HG03520 (cell line): Measurements from ENCODE around the gene OR10H5.
A peak's percentile ranks its signal among the peaks of the same experiment; 100 is the strongest.
"Not testable (repeated sequence)": the region's sequence is repeated elsewhere in the genome, so short reads cannot be mapped to it uniquely, and the experiment has no call there.

Experiments
- ATAC-seq: cut with Tn5 transposase; IDR thresholded peaks from one replicate; pipeline ENCODE4 v1.9.1; 2021; ENCODE audit warnings: mild to moderate bottlenecking, moderate library complexity; ENCODE audit not compliant: unreplicated experiment

The OR10H5 gene

DNA sequence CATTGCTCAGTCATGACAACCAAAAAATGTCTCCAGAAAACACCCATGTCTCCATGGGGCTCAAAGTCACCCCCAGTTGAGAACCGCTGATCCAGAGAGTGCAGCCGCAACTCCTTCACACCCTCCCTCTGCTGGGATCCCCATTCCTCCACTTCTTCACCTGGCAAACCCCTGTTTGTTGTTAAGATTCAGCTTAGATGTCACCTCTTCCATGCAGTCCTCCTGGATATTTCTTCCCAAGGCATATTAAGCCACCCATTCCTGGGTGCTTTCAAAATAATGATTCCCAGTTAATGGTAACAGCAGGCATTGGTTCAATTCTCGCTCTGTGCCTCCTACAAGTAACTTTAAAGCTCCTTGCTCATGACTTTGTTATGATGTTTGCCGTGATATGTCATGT lies 24.0 kb downstream of the OR10H5 start:
- ATAC-seq, result no peak

DNA sequence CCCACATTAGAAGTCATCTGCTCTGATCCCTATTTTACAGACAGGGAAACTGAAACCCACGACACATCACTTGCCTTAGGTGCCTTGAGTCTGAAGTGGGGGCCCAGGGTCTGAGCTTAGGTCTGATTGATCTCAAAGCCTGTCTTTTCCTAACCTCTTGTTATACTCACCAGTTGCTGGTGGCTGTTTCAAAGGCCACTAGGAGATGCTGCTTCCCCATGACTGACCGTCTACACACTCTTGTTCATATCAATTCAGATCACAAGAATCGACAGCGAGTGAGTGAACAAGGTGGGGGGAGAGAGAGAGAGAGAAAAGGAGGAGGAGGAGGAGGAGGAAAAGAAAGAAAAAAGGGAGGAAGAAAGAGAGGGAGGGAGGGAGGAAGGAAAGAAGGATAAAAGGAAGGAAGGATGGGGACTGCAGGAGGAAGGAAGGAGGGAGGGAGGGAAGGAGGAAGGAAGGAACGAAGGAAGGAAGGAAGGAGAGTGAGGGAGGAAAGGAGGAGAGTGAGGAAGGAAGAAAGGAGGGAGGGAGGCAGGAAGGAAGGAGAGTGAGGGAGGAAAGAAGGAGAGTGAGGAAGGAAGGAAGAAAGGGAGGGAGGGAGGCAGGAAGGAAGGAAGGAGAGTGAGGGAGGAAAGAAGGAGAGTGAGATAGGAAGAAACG lies 24.7 kb downstream of the OR10H5 start:
- ATAC-seq, result no peak

DNA sequence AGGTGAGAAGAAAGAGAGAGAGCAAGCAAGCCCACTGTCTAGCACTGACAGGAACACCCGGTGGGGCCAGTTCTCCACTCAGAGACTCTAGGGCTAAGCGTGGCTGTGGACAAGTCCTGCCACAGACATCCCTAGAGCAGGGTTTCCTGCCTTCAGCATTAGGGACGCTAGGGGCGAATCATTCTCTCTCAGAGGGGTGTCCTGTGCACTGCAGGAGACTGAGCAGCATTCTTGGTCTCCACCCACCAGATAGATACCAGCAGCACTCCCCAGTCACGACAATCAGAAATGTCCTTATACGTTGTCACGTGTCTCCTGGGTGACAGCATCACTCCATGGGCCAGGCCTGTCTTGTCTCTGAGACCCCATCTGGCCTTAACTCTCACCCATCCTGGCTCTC lies 26.5 kb downstream of the OR10H5 start:
- ATAC-seq, result no peak

DNA sequence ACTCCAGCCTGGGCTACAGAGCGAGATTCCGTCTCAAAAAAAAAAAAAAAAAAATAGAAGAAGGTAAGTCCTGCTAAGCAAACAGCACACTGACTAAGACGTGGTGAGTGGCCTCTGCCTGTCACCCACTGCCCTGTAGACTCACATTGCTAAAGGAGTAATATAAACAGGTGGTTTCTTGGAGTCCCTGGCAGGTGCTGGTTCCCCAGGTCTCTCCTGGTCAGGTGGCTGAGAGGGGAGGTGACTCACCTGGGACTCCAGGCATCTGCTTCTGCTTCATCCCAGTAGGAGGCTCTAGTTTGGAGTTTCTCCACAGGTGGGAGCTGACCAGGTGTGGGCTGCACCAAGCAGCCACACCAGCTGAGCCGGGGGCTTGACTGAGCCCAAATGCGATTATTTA lies 27.8 kb downstream of the OR10H5 start, which contains the start of gene OR10H1:
OR10H1 (minus strand) TSS at position 359 of the 400 bp plus-strand sequence. CDS start 7,627 bp downstream, outside the sequence.
- no peak for ATAC-seq

DNA sequence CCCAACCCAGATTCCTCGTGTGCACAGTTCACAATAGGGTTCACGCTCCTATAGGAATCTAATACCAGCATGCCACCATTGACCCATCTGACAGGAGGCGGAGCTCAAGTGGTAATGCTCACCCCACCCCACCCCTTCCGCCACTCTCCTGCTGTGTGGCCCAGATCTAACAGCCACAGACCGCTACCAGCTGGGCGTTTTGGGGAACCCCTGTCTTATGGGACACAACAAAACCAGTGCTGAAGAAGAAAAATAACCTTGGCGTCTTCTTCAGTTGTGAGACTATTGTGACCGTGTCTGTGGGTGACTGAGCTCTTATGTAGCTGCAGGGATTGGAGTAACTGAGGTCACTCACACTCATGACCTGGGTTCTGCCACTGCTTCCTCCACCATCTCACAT lies 33.2 kb downstream of the OR10H5 start:
- ATAC-seq, result no peak

DNA sequence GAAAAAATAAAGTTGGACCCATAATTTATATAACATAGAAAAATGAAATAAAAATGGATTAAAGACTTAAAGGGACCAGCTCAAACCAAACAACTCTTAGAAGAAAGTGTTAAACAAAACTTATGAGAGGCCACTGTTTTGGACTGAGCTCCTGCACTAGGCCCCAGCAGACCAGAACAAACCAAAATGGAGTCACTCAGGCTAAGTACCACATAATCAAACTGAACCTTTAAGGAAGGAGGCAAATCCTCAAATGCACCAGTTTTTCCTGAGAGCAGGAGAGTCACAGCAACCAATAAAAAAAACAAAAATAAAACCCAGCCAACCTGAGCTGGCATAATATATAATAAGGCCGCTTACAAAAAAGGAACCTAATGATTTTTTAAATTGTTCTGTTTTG lies 38.3 kb downstream of the OR10H5 start:
- no peak for ATAC-seq

DNA sequence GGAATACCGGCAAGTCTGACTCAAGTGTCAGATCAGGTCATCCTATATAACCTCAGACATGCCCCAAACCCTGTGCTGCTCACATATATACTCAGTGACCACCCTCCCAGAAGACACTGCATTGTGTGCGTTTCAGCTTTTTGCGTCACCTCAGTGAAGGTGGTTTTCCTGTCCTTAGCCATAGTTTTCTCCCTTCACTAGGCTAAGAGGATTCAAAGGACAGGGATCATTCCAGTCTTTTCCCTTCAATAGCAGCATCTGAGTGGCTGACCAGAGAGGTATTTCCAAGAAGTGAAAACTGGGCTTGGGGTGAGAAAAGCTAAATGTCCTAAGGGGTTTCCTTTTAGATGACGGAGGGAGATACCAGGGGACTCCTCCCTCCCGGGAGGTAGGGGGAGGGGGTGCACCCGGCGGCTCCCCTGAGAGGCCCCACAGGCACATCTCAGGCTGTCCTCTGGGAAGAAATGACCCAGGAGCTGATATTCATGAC lies 40.7 kb downstream of the OR10H5 start:
- ATAC-seq, result no peak

DNA sequence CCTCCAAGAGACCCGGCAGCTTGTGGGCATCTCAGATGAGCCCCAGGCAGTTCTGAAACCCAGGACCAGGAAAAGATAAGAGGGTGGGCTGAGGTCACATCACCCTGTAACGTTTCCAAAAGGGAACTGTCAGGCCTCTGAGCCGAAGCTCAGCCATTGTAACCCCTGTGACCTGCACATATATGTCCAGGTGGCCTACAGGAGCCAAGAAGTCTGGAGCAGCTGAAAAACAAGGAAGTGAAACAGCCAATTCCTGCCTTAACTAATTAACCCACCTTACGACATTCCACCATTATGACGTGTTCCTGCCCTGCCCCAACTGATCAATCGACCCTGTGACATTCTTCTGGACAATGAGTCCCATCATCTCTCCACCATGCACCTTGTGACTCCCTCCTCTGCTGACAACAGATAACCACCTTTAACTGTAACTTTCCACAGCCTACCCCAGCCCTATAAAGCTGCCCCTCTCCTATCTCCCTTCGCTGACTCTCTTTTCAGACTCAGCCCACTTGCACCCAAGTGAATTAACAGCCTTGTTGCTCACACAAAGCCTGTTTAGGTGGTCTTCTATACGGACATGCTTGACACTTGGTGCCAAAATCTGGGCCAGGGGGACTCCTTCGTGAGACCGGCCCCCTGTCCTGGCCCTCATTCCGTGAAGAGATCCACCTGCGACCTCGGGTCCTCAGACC lies 41.3 kb downstream of the OR10H5 start:
- ATAC-seq, result not testable (repeated sequence)

DNA sequence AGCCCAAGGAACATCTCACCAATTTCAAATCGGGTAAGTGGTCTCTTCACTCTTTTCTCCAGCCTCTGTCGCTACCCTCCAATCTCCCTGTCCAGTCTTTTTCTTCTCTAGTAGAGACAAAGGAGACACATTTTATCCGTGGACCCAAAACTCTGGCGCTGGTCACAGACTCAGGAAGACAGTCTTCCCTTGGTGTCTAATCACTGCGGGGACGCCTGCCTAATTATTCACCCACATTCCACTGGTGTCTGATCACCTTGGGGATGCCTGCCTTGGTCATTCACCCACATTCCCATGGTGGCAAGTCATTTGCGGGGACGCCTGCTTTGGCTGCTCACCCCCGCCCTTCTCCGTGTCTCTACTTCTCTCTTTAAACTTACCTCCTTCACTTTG lies 41.8 kb downstream of the OR10H5 start:
- no peak for ATAC-seq

DNA sequence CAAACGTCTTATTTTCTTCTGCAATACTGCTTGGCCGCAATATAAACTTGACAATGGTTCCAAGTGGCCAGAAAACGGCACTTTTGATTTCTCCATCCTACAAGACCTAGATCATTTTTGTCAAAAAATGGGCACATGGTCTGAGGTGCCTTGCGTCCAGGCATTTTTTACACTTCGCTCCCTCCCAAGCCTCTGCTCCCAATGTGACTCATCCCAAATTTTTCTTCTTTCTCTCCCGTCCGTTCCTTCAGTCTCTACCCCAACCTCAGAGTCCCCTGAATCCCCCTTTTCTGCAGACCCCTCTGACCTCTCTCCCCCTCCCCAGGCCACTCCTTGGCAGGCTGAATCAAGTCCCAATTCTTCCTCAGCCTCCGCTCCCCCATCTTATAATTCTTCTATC lies 42.3 kb downstream of the OR10H5 start:
- ATAC-seq, result no peak

DNA sequence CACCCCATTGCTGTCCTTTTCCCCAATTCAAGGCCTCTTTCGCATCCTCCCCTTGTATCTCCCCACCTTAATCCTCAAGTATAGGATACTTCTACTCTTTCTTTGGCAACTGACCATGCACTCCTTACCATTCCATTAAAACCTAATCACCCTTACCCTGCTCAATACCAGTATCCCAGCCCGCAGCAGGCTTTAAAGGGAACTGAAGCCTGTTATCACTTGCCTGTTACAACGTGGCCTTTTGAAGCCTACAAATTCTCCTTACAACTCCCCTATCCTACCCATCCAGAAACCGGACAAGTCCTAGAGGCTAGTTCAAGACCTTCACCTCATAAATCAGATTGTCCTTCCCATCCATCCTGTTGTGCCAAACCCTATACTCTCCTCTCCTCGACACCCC lies 44.2 kb downstream of the OR10H5 start:
- no peak for ATAC-seq

DNA sequence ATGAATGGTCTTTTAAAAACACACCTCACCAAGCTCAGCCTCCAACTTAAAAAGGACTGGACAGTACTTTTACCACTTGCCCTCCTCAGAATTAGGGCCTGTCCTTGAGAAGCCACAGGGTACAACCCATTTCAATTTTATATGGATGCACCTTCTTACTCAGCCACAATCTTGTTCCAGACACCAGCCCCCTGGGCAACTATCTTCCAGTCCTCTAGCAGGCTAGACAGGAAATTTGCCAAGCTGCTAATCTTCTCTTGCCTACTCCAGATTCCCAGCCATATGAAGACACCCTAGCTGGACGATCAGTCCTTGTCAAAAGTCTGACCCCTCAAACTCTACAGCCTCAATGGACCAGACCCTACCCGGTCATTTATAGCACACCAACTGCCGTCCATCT lies 46.8 kb downstream of the OR10H5 start:
- not testable (repeated sequence) for ATAC-seq

DNA sequence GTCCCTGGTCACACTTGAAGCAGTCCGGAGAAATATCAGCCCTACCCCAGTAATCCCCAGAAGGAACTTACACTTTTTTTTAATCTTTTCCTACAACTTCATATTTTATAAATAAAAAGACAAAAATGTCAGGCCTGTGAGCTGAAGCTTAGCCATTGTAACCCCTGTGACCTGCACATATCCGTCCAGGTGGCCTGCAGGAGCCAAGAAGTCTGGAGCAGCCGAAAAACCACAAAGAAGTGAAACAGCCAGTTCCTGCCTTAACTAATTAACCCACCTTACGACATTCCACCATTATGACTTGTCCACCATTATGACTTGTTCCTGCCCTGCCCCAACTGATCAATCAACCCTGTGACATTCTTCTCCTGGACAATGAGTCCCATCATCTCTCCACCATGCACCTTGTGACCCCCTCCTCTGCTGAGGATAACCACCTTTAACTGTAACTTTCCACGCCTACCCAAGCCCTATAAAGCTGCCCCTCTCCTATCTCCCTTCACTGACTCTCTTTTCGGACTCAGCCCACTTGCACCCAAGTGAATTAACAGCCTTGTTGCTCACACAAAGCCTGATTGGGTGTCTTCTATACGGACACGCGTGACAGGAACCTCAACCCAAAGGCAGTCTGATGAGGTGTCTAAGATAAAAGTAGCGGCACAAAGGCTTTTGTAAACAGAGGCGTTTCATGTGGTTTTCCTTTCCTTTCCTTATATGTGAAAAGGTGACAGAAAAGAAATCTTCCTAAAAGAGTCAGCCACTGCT lies 48.3 kb downstream of the OR10H5 start:
- ATAC-seq, result not testable (repeated sequence)

DNA sequence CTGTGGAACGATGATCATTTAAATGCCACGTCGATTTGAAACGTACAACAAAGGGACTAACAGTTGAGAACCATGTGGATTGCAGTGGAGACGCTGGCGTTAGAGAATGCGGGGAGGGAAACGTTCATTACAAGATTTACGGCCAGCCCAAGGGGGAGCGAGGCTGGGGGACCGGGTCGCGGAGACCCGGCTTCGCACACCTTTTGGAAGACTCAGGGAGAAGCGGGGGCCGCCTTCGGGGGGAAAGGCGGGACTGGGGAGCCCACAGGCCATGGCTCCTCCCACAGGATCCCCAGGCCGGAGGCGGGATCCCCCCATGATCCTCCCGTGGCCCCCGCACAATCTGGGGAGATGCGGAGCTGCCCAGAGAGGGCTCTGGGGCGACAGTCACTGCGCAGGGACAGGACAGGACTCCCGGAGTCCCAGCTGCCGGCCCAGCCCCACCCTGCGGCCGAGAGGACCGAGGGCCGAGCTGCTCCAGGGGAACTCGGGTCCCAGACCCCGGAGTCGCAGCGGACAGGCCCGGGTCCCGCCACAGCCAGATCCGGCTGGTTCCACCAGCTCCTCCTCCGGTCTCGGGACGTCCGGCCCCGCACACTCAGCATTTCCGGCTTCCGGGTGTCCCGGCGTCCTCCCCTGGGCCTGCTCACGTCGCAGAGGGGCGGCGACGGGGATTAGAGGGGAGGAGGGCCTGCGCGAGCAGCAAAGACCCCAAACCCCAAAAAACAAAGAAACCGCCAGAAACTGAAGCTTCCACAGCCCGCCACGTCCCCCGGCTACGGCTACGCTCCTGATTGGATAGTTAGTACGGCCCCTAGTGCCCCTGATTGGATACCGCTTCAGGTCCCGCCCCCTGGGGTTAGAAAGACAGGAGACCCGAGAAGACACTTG lies 49.1 kb downstream of the OR10H5 start:
- peak; percentile 91 for ATAC-seq

DNA sequence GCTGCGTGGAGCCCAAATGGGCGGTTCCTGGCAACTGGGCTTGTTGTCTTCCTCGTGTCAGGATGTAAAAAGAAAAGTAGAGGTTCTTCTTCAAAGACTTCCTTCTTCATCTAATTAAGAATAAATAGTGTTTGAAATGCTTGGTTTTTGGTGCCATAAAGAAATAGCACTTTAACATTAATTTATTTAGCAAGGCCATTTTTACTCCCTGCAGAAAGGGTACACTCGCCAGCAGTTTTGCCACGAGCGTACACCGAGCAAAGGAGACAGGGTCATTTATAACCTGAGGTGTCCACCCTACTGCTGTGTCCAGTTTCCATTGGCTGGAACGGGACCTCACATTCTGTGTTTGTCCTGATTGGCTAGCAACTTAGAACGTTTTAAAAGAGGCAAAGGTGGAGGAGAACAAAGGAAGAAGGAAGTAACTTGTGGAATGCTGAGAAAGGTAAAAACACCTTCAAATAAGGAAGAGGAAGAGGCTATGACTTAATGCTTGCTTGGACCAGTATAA lies 49.8 kb downstream of the OR10H5 start:
- no peak for ATAC-seq

DNA sequence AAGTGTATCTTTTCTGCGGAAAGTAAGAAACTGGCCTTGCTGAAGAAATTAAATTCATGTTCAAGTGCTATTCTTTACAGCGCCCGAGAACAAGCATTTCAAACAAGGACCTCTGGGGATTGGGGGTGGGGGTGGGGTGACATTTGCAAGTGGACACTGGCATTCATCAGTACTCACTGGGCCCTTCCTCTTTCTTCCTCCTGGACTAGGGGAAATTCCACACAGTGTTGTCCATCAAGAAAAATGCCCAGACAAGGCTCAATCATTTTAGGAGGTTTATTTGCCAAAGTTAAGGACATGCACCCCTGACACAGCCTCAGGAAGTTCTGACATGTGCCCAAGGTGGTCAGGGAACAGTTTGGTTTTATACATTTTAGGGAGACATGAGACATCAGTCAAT lies 50.9 kb downstream of the OR10H5 start:
- ATAC-seq, result no peak

DNA sequence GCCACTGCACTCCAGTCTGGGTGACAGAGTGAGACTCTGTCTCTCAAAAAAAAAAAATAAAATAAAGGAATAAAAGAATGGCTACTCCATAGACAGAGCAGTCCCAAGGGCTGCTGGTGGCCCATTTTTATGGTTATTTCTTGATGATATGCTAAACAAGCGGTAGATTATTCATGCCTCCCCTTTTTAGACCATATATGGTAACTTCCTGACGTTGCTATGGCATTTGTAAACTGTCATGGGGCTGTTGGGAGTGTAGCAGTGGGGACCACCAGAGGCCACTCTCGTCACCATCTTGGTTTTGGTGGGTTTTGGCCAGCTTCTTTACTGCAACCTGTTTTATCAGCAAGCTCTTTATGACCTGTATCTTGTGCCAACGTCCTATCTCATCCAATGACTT lies 52.4 kb downstream of the OR10H5 start:
- not testable (repeated sequence) for ATAC-seq

DNA sequence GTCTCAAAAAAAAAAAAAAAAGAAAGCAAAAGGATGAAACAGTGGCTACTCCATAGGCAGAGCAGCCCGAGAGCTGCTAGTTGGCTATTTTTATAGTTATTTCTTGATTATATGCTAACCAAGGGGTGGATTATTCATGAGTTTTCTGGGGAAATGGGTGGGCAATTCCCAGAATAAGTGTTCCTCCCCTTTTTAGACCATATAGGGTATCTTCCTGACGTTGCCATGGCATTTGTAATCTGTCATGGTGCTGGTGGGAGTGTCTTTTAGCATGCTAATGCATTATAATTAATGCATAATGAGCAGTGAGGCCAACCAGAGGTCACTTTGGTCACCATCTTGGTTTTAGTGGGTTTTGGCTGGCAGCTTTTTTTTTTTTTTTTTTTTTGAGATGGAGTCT lies 53.4 kb downstream of the OR10H5 start:
- no peak for ATAC-seq

DNA sequence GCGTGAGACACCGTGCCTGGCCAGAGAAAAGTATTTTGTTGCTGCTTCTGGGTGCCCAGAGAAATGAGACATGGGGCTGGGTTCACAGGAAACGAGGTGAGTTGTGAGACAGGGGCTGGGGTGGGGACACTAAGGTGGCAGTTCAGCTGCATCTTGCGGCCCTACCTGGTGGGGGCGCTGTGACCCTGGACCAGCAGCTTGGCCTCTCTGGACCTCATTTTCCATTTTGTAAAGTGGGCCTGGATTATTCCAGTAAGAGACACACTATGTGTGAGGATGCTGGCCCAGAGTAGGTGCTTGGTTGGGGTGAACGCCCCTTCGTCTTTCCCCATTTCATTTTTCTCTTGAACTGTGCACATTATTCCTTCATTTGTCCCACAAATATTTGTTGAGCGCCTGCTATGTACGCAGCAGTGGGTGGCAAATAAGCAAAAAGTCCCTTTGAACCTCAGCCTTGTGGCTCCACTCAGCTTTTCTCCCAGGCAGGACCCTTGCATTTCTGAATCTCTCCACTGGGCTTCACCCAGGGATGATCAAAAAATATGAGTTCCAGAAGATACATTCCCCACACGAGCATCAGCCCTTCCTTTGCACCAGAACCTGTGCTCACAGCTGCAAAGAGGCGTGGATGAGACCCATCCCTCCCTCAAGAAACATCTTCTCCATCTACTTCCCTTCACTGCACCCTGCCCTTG lies 54.6 kb downstream of the OR10H5 start:
- ATAC-seq, result no peak
